Measurements from ENCODE around the gene TOX2. TPM values are rescaled to one million over a fixed set of nuclear protein-coding genes. Genes with fewer than 3 reads are reported as not detected.
A peak's percentile ranks its signal among the peaks of the same experiment; 100 is the strongest.

The TOX2 gene
- total and polyA plus RNA-seq, 4 experiments from 2014 or later, result 0.22 to 1.1 (median 0.49) TPM

DNA sequence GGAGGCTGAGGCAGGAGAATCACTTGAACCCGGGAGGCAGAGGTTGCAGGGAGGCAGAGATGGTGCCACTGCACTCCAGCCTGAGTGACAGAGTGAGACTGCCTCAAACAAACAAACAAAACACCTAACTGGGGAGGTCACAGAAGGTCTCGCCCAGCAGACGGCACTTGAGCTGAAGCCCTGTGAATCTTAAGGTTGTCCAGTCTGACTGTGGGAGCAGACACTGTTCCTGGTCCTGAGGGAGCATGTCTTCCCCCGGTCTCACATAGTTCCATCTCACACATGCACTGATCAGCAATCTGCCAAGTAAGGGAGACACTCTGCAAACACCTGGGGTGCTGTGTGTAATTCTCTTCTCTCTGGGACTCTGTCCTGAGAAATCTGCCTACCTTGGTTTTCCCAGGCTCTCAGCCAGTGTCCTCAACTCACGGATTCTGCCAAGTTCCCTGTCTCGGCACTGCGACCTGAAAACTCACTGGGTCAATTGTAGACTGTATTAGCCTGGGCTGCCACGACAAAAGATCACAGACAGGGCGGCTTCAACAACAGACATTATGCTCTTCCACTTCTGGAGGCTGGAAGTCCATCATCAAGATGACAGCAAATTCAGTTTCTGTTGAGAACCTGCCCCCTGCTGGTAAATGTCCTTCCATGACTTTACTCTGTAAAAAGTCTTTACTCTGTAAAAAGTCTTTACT is 178.0 kb downstream of the TOX2 start:
- intact Hi-C loops (cut with micrococcal nuclease), result no loop called here
- POLR2A ChIA-PET (ENCODE audit: partially characterized antibody), result no interaction called here
- peak in 3 of 5 donors; percentile 17 to 27 (median 17) for DNase-seq
- Mint-ChIP-seq H3K4me3 (no peak overlapping the region), H3K9me3 (no peaks in the 10 kb centered on the region), H3K27me3 (peaks cover 17 to 20% of the 10 kb centered on the region in 2 donors), H3K4me1 (no peaks in the 10 kb centered on the region), H3K36me3 (no peaks in the 10 kb centered on the region), H3K27ac (peak overlapping the region in 1 of 7 donors; percentile 59)
- CTCF ChIA-PET (ENCODE audit: partially characterized antibody), result interaction anchor here (0.7 to 2.3 kb wide), 4 partner anchors 9 to 342 kb away, joined by 3 to 11 read pairs (median 4); no protein-coding TSS in a partner anchor
- Histone ChIP-seq H3K4me1 (ENCODE audit: insufficient read depth, low read length) (no peaks in the 10 kb centered on the region), H3K36me3 (ENCODE audit: insufficient read depth, low read length) (no peaks in the 10 kb centered on the region), H3K9me3 (ENCODE audit: control insufficient read depth in 1 of 2, low read length in 2 of 2) (no peaks in the 10 kb centered on the region), H3K27me3 (ENCODE audit: insufficient read depth, low read length) (no peaks in the 10 kb centered on the region), H3K4me3 (ENCODE audit: low read length in 2 of 2) (no peak overlapping the region), H3K27ac (ENCODE audit: low read depth, low read length) (no peak overlapping the region)

DNA sequence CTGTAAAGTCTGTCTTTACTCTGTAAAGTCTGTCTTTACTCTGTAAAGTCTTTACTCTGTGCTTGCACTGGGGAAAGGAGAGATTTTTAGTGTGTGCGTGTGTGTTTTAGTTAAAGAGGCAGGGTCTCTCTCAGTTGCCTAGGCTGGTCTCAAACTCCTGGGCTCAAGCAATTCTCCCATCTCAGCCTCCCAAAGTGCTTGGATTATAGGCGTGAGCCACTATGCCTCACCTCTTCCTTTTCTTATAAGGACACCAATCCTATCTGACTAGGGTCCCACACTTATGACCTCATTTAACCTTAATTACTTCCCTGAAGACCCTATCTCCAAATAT is 178.6 kb downstream of the TOX2 start:
- no peaks in the 10 kb centered on the region for H3K27me3 ChIP-seq (ENCODE audit: insufficient read depth, low read length)
- Mint-ChIP-seq H3K9me3 (no peaks in the 10 kb centered on the region), H3K4me3 (no peak overlapping the region), H3K4me1 (no peaks in the 10 kb centered on the region), H3K27me3 (peaks cover 18 to 23% of the 10 kb centered on the region in 2 donors), H3K36me3 (no peaks in the 10 kb centered on the region), H3K27ac (no peak overlapping the region)
- DNase-seq, result no peak
- no peak overlapping the region for H3K4me3 ChIP-seq (ENCODE audit: low read length in 2 of 2)
- CTCF ChIA-PET (ENCODE audit: partially characterized antibody), result no interaction called here
- H3K27ac ChIP-seq (ENCODE audit: low read depth, low read length), result no peak overlapping the region
- no peaks in the 10 kb centered on the region for H3K9me3 ChIP-seq (ENCODE audit: control insufficient read depth in 1 of 2, low read length in 2 of 2)
- intact Hi-C loops (cut with micrococcal nuclease), result no loop called here
- H3K4me1 ChIP-seq (ENCODE audit: insufficient read depth, low read length), result no peaks in the 10 kb centered on the region
- H3K36me3 ChIP-seq (ENCODE audit: insufficient read depth, low read length), result no peaks in the 10 kb centered on the region
- POLR2A ChIA-PET (ENCODE audit: partially characterized antibody), result no interaction called here

DNA sequence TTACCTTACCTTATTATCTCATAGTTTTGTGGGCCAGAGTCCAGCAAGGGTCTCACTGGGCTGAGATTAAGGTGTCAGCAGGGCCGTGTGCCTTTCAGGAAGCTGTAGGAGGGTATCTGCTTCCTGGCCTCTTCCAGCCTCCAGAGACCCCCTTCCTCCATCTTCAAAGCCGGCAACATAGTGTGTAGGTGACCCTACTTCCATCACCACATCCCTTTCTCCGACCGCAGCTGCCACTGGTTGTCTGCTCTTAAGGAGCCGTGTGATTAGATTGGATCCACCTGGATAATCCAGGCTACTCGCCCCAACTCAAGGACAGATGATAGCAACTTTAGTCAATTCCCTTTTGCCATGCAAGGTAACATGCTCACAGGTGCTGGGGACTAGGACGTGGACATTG is 181.2 kb downstream of the TOX2 start:
- Histone ChIP-seq H3K36me3 (ENCODE audit: insufficient read depth, low read length) (no peaks in the 10 kb centered on the region), H3K4me3 (ENCODE audit: low read length in 2 of 2) (no peak overlapping the region), H3K27ac (ENCODE audit: low read depth, low read length) (no peak overlapping the region), H3K27me3 (ENCODE audit: insufficient read depth, low read length) (no peaks in the 10 kb centered on the region), H3K9me3 (ENCODE audit: control insufficient read depth in 1 of 2, low read length in 2 of 2) (no peaks in the 10 kb centered on the region), H3K4me1 (ENCODE audit: insufficient read depth, low read length) (no peaks in the 10 kb centered on the region)
- H3K4me3 Mint-ChIP-seq, result no peak overlapping the region
- POLR2A ChIA-PET (ENCODE audit: partially characterized antibody), result no interaction called here
- H3K4me1 Mint-ChIP-seq, result no peaks in the 10 kb centered on the region
- no peaks in the 10 kb centered on the region for H3K36me3 Mint-ChIP-seq
- intact Hi-C loops (cut with micrococcal nuclease), result no loop called here
- CTCF ChIA-PET (ENCODE audit: partially characterized antibody), result no interaction called here
- H3K27me3 Mint-ChIP-seq, result peaks cover 26 to 33% of the 10 kb centered on the region in 2 donors
- peaks cover 0 to 3% (median under 1%) of the 10 kb centered on the region in 8 donors for H3K9me3 Mint-ChIP-seq
- H3K27ac Mint-ChIP-seq, result no peak overlapping the region
- DNase-seq, result no peak

DNA sequence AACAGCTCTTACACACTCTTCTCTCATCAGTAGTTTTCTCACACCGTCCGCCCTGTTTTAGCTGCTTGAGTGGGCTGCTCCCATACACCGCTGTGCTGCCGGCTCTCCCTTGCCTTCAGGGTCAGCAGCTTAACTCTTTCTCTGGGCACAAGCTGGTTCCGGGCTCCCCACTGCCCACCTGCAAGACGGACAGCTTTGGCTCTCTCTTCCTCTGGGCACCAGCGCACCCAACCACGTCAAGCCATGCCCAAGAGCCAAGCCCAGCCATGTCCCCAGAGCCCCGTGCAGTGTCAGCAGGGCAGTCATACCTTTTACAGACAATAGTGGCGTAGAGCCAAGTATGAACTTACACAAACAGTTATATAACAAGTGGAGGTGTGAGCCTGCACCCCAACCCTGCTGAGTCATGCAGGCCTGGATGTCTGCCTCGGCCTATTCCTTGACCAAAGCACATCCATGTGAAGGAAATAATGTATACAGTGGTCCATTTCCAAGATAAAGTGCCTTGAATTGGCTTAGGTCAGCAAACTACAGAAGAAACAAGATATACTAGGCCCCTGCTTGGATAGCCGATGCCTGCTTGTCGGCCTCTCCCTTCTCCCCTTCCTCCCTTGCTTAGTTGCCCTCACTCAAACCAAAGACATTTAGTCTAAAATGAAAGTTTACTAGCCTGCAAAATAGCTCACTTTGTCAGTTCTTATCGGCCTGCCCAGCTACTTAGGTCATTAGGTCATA is 183.0 kb downstream of the TOX2 start:
- no peak overlapping the region for H3K4me3 Mint-ChIP-seq
- H3K9me3 ChIP-seq (ENCODE audit: control insufficient read depth in 1 of 2, low read length in 2 of 2), result no peaks in the 10 kb centered on the region
- no peaks in the 10 kb centered on the region for H3K4me1 Mint-ChIP-seq
- no peaks in the 10 kb centered on the region for H3K36me3 Mint-ChIP-seq
- H3K4me1 ChIP-seq (ENCODE audit: insufficient read depth, low read length), result no peaks in the 10 kb centered on the region
- H3K9me3 Mint-ChIP-seq, result peaks cover 0 to 17% (median 4%) of the 10 kb centered on the region in 8 donors
- intact Hi-C loops (cut with micrococcal nuclease), result no loop called here
- ChIA-PET CTCF (ENCODE audit: partially characterized antibody) (no interaction called here), POLR2A (ENCODE audit: partially characterized antibody) (no interaction called here)
- H3K27me3 ChIP-seq (ENCODE audit: insufficient read depth, low read length), result no peaks in the 10 kb centered on the region
- H3K4me3 ChIP-seq (ENCODE audit: low read length in 2 of 2), result no peak overlapping the region
- H3K27ac Mint-ChIP-seq, result no peak overlapping the region
- no peak overlapping the region for H3K27ac ChIP-seq (ENCODE audit: low read depth, low read length)
- no peaks in the 10 kb centered on the region for H3K36me3 ChIP-seq (ENCODE audit: insufficient read depth, low read length)
- no peak for DNase-seq
- H3K27me3 Mint-ChIP-seq, result peaks cover 30 to 44% of the 10 kb centered on the region in 2 donors

DNA sequence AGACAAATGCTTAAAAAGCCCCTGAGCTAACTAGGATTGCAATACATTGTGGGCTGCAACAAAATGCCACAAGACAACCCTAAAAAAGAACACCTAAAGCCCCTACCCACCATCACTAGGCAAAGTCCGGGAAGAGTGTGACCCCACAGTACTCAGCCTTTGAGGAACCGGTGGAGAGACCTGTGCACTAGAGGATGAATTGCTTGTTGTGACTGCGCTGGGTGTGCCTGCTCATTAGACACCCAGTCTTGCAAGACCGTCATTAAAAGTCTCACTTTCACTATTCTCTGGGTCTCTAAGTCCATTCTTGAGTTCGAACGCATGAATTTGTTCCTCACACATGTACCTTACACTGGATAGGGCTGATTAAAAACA is 183.6 kb downstream of the TOX2 start:
- Histone ChIP-seq H3K4me3 (ENCODE audit: low read length in 2 of 2) (no peak overlapping the region), H3K4me1 (ENCODE audit: insufficient read depth, low read length) (no peaks in the 10 kb centered on the region), H3K9me3 (ENCODE audit: control insufficient read depth in 1 of 2, low read length in 2 of 2) (no peaks in the 10 kb centered on the region), H3K27me3 (ENCODE audit: insufficient read depth, low read length) (no peaks in the 10 kb centered on the region), H3K36me3 (ENCODE audit: insufficient read depth, low read length) (no peaks in the 10 kb centered on the region), H3K27ac (ENCODE audit: low read depth, low read length) (no peak overlapping the region)
- Mint-ChIP-seq H3K27me3 (peaks cover 25 to 41% of the 10 kb centered on the region in 2 donors), H3K4me3 (no peak overlapping the region), H3K36me3 (no peaks in the 10 kb centered on the region), H3K27ac (no peak overlapping the region), H3K4me1 (no peaks in the 10 kb centered on the region), H3K9me3 (peaks cover 0 to 19% (median 7%) of the 10 kb centered on the region in 8 donors)
- POLR2A ChIA-PET (ENCODE audit: partially characterized antibody), result no interaction called here
- DNase-seq, result no peak
- intact Hi-C loops (cut with micrococcal nuclease), result no loop called here
- CTCF ChIA-PET (ENCODE audit: partially characterized antibody), result interaction anchor here (1.0 to 1.2 kb wide), 2 partner anchors 18 to 23 kb away, joined by 3 read pairs; no protein-coding TSS in a partner anchor

DNA sequence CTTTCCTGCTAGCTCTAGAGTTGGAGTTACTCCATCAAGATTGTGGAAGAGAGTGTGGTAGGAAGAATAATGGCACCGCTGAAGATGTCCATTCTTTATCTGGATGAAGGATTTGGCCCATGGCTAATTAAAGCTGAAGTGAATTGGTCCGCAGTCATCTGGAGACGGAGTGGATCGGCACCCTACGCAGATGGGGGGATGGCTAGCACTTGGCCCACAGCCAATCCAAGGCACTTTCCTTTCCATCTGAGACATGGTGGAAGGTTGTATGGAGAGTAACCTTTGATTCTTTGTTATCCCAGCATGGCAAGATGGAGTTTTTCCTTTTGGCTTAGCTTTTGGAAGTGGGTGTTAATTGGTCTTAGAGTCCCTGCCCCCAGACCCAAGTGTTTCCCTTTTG is 184.0 kb downstream of the TOX2 start:
- intact Hi-C loops (cut with micrococcal nuclease), result no loop called here
- H3K9me3 ChIP-seq (ENCODE audit: control insufficient read depth in 1 of 2, low read length in 2 of 2), result no peaks in the 10 kb centered on the region
- Mint-ChIP-seq H3K4me3 (no peak overlapping the region), H3K4me1 (no peaks in the 10 kb centered on the region), H3K27ac (no peak overlapping the region), H3K36me3 (no peaks in the 10 kb centered on the region), H3K27me3 (peaks cover 23 to 44% of the 10 kb centered on the region in 2 donors), H3K9me3 (peaks cover 0 to 22% (median 7%) of the 10 kb centered on the region in 8 donors)
- ChIA-PET POLR2A (ENCODE audit: partially characterized antibody) (no interaction called here), CTCF (ENCODE audit: partially characterized antibody) (interaction anchor here (1.0 to 1.2 kb wide), 2 partner anchors 18 to 23 kb away, joined by 3 read pairs; no protein-coding TSS in a partner anchor)
- no peaks in the 10 kb centered on the region for H3K36me3 ChIP-seq (ENCODE audit: insufficient read depth, low read length)
- no peak overlapping the region for H3K27ac ChIP-seq (ENCODE audit: low read depth, low read length)
- H3K4me1 ChIP-seq (ENCODE audit: insufficient read depth, low read length), result no peaks in the 10 kb centered on the region
- no peak for DNase-seq
- no peak overlapping the region for H3K4me3 ChIP-seq (ENCODE audit: low read length in 2 of 2)
- no peaks in the 10 kb centered on the region for H3K27me3 ChIP-seq (ENCODE audit: insufficient read depth, low read length)

DNA sequence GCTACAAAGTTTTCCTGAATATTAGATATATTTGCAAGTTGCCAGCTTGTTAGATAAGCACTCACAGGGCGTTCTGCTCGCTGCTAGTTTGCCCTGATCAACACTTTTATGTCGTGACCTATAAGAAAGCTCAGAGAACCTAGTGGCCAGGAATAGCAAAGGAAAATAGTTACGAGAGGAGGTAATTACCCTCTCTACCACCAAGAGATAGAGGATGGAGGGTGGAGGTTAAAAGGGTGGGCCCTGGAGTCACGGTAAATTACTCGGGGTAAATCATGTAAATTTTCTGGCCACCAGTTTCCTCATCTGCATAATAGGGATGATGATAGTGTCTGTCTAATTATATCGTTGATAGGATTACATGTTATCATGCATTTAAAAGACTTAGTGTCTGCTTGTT is 185.2 kb downstream of the TOX2 start:
- H3K4me3 ChIP-seq (ENCODE audit: low read length in 2 of 2), result no peak overlapping the region
- peaks cover 0 to 22% (median 7%) of the 10 kb centered on the region in 8 donors for H3K9me3 Mint-ChIP-seq
- ChIA-PET CTCF (ENCODE audit: partially characterized antibody) (no interaction called here), POLR2A (ENCODE audit: partially characterized antibody) (no interaction called here)
- H3K36me3 Mint-ChIP-seq, result no peaks in the 10 kb centered on the region
- peaks cover 22 to 53% of the 10 kb centered on the region in 2 donors for H3K27me3 Mint-ChIP-seq
- no peak overlapping the region for H3K27ac ChIP-seq (ENCODE audit: low read depth, low read length)
- no peak for DNase-seq
- H3K4me3 Mint-ChIP-seq, result no peak overlapping the region
- H3K4me1 ChIP-seq (ENCODE audit: insufficient read depth, low read length), result no peaks in the 10 kb centered on the region
- intact Hi-C loops (cut with micrococcal nuclease), result no loop called here
- no peaks in the 10 kb centered on the region for H3K36me3 ChIP-seq (ENCODE audit: insufficient read depth, low read length)
- H3K27ac Mint-ChIP-seq, result no peak overlapping the region
- no peaks in the 10 kb centered on the region for H3K27me3 ChIP-seq (ENCODE audit: insufficient read depth, low read length)
- H3K4me1 Mint-ChIP-seq, result no peaks in the 10 kb centered on the region
- H3K9me3 ChIP-seq (ENCODE audit: control insufficient read depth in 1 of 2, low read length in 2 of 2), result no peaks in the 10 kb centered on the region
